ENCODE results near the gene FILIP1L. TPM values are rescaled to one million over a fixed set of nuclear protein-coding genes. Genes with fewer than 3 reads are reported as not detected.
"Not testable (repeated sequence)": the region's sequence is repeated elsewhere in the genome, so short reads cannot be mapped to it uniquely, and the experiment has no call there.

FILIP1L gene
- total RNA-seq, 2 experiments from 2014 or later: 0.35 to 0.48 TPM

- Mint-ChIP-seq H3K27me3 (no peaks in the 10 kb centered on the region), H3K36me3 (peaks cover 24% of the 10 kb centered on the region), H3K27ac (no peak overlapping the region), H3K9me3 (no peaks in the 10 kb centered on the region), H3K4me1 (peaks cover 6% of the 10 kb centered on the region), H3K4me3 (no peak overlapping the region)
- DNase-seq: no peak
These were observed 17.4 kb downstream of the FILIP1L start for GRCh38 chr3:100096866-100097265.

GRCh38 chr3:100096286-100096685 lies 18.0 kb downstream of the FILIP1L start:
- not testable (repeated sequence) for DNase-seq, H3K27ac Mint-ChIP-seq, H3K27me3 Mint-ChIP-seq, H3K4me3 Mint-ChIP-seq, H3K9me3 Mint-ChIP-seq, H3K4me1 Mint-ChIP-seq
- peaks cover 23% of the 10 kb centered on the region for H3K36me3 Mint-ChIP-seq

GRCh38 chr3:100093831-100094230 lies 20.5 kb downstream of the FILIP1L start:
- Mint-ChIP-seq H3K4me3 (no peak overlapping the region), H3K36me3 (peaks cover 15% of the 10 kb centered on the region), H3K27me3 (no peaks in the 10 kb centered on the region), H3K4me1 (peaks cover 18% of the 10 kb centered on the region), H3K27ac (no peak overlapping the region), H3K9me3 (no peaks in the 10 kb centered on the region)
- no peak for DNase-seq

GRCh38 chr3:100090669-100091005 lies 23.7 kb downstream of the FILIP1L start:
- Mint-ChIP-seq H3K36me3 (peaks cover 19% of the 10 kb centered on the region), H3K9me3 (no peaks in the 10 kb centered on the region), H3K27me3 (peaks cover 3% of the 10 kb centered on the region), H3K4me3 (no peak overlapping the region), H3K27ac (no peak overlapping the region), H3K4me1 (peaks cover 30% of the 10 kb centered on the region)
- no peak for DNase-seq

GRCh38 chr3:100089812-100090668 lies 24.3 kb downstream of the FILIP1L start:
- peak; percentile 34 for DNase-seq

GRCh38 chr3:100088735-100089368 lies 25.4 kb downstream of the FILIP1L start:
- Mint-ChIP-seq H3K4me3 (no peak overlapping the region), H3K4me1 (peaks cover 30% of the 10 kb centered on the region), H3K9me3 (no peaks in the 10 kb centered on the region), H3K27me3 (peaks cover 3% of the 10 kb centered on the region), H3K27ac (no peak overlapping the region), H3K36me3 (peaks cover 19% of the 10 kb centered on the region)
- no peak for DNase-seq

More at GRCh38 chr3:100089812-100090668, 24.3 kb downstream of the FILIP1L start:
- no peak overlapping the region for H3K27ac Mint-ChIP-seq
- no peak overlapping the region for H3K4me3 Mint-ChIP-seq
- H3K36me3 Mint-ChIP-seq: peaks cover 19% of the 10 kb centered on the region
- peaks cover 29% of the 10 kb centered on the region for H3K4me1 Mint-ChIP-seq
- no peaks in the 10 kb centered on the region for H3K9me3 Mint-ChIP-seq
- peaks cover 3% of the 10 kb centered on the region for H3K27me3 Mint-ChIP-seq

- peaks cover 3% of the 10 kb centered on the region for H3K27me3 Mint-ChIP-seq
- H3K27ac Mint-ChIP-seq: peak overlapping the region; percentile 81
- H3K9me3 Mint-ChIP-seq: no peaks in the 10 kb centered on the region
- H3K4me1 Mint-ChIP-seq: peaks cover 32% of the 10 kb centered on the region
- H3K36me3 Mint-ChIP-seq: peaks cover 21% of the 10 kb centered on the region
- DNase-seq: no peak
- no peak overlapping the region for H3K4me3 Mint-ChIP-seq
These were observed 27.1 kb downstream of the FILIP1L start for GRCh38 chr3:100087198-100087597.

- H3K27ac Mint-ChIP-seq: no peak overlapping the region
- no peak overlapping the region for H3K4me3 Mint-ChIP-seq
- H3K36me3 Mint-ChIP-seq: peaks cover 22% of the 10 kb centered on the region
- peaks cover 3% of the 10 kb centered on the region for H3K27me3 Mint-ChIP-seq
- H3K9me3 Mint-ChIP-seq: no peaks in the 10 kb centered on the region
- peaks cover 32% of the 10 kb centered on the region for H3K4me1 Mint-ChIP-seq
- DNase-seq: no peak
These were observed 27.9 kb downstream of the FILIP1L start for GRCh38 chr3:100086401-100086800.

- Mint-ChIP-seq H3K9me3 (no peaks in the 10 kb centered on the region), H3K4me1 (peaks cover 20% of the 10 kb centered on the region)
These were observed 30.0 kb downstream of the FILIP1L start for GRCh38 chr3:100084100-100084806.

GRCh38 chr3:100083209-100083608 lies 31.1 kb downstream of the FILIP1L start:
- peaks cover 3% of the 10 kb centered on the region for H3K27me3 Mint-ChIP-seq
- DNase-seq: no peak
- peaks cover 18% of the 10 kb centered on the region for H3K4me1 Mint-ChIP-seq
- H3K9me3 Mint-ChIP-seq: no peaks in the 10 kb centered on the region
- peaks cover 24% of the 10 kb centered on the region for H3K36me3 Mint-ChIP-seq
- H3K4me3 Mint-ChIP-seq: no peak overlapping the region
- no peak overlapping the region for H3K27ac Mint-ChIP-seq

More at GRCh38 chr3:100084100-100084806, 30.0 kb downstream of the FILIP1L start:
- peaks cover 3% of the 10 kb centered on the region for H3K27me3 Mint-ChIP-seq
- no peak for DNase-seq
- H3K36me3 Mint-ChIP-seq: peaks cover 23% of the 10 kb centered on the region
- no peak overlapping the region for H3K27ac Mint-ChIP-seq
- H3K4me3 Mint-ChIP-seq: no peak overlapping the region

GRCh38 chr3:100082714-100083113 lies 31.6 kb downstream of the FILIP1L start:
- no peaks in the 10 kb centered on the region for H3K9me3 Mint-ChIP-seq
- peaks cover 18% of the 10 kb centered on the region for H3K4me1 Mint-ChIP-seq
- H3K4me3 Mint-ChIP-seq: no peak overlapping the region
- DNase-seq: no peak
- H3K27ac Mint-ChIP-seq: no peak overlapping the region
- peaks cover 3% of the 10 kb centered on the region for H3K27me3 Mint-ChIP-seq
- H3K36me3 Mint-ChIP-seq: peaks cover 24% of the 10 kb centered on the region

GRCh38 chr3:100081986-100082692 lies 32.2 kb downstream of the FILIP1L start:
- Mint-ChIP-seq H3K27me3 (peaks cover 1% of the 10 kb centered on the region), H3K9me3 (no peaks in the 10 kb centered on the region), H3K4me1 (peaks cover 15% of the 10 kb centered on the region), H3K27ac (no peak overlapping the region), H3K4me3 (no peak overlapping the region), H3K36me3 (peaks cover 24% of the 10 kb centered on the region)
- no peak for DNase-seq

GRCh38 chr3:100081311-100081710 lies 33.0 kb downstream of the FILIP1L start:
- no peaks in the 10 kb centered on the region for H3K27me3 Mint-ChIP-seq
- no peaks in the 10 kb centered on the region for H3K9me3 Mint-ChIP-seq
- H3K36me3 Mint-ChIP-seq: peaks cover 23% of the 10 kb centered on the region
- H3K4me1 Mint-ChIP-seq: peaks cover 11% of the 10 kb centered on the region
- H3K27ac Mint-ChIP-seq: no peak overlapping the region
- DNase-seq: no peak
- H3K4me3 Mint-ChIP-seq: no peak overlapping the region

GRCh38 chr3:100080573-100080972 lies 33.7 kb downstream of the FILIP1L start:
- Mint-ChIP-seq H3K4me3 (no peak overlapping the region), H3K27me3 (no peaks in the 10 kb centered on the region), H3K36me3 (peaks cover 26% of the 10 kb centered on the region), H3K27ac (no peak overlapping the region), H3K4me1 (peaks cover 18% of the 10 kb centered on the region), H3K9me3 (no peaks in the 10 kb centered on the region)
- DNase-seq: no peak

GRCh38 chr3:100079328-100079727 lies 35.0 kb downstream of the FILIP1L start:
- H3K9me3 Mint-ChIP-seq: no peaks in the 10 kb centered on the region

More at GRCh38 chr3:100079328-100079727, 35.0 kb downstream of the FILIP1L start:
- DNase-seq: no peak
- no peaks in the 10 kb centered on the region for H3K27me3 Mint-ChIP-seq
- H3K27ac Mint-ChIP-seq: no peak overlapping the region
- H3K4me1 Mint-ChIP-seq: peaks cover 22% of the 10 kb centered on the region
- H3K4me3 Mint-ChIP-seq: no peak overlapping the region
- H3K36me3 Mint-ChIP-seq: peaks cover 24% of the 10 kb centered on the region

Measured in activated naive CD8-positive, alpha-beta T cell treated with anti-CD3 and anti-CD28 coated beads for 36 hours (primary cell).